DOHH2 (cell line): ENCODE results near the gene MRPL12.

Source experiments
- EZH2phosphoT487 ChIP-seq: fragments of 200-600 bp; sonication (generic); IDR thresholded peaks from 2 replicates; pipeline ENCODE4 v1.6.1; 2017; ENCODE audit warnings: borderline replicate concordance, mild to moderate bottlenecking, antibody characterized with exemption, low read length, moderate library complexity, mixed read lengths
- TF ChIP-seq, protein P1 (sequence below): fragments of 200-600 bp; sonication (generic); IDR thresholded peaks from one replicate; pipeline ENCODE4 v1.5.1; 2014; ENCODE audit warnings: antibody characterized with exemption, mild to moderate bottlenecking, low read depth, low read length; ENCODE audit not compliant: poor library complexity, severe bottlenecking

DNA sequence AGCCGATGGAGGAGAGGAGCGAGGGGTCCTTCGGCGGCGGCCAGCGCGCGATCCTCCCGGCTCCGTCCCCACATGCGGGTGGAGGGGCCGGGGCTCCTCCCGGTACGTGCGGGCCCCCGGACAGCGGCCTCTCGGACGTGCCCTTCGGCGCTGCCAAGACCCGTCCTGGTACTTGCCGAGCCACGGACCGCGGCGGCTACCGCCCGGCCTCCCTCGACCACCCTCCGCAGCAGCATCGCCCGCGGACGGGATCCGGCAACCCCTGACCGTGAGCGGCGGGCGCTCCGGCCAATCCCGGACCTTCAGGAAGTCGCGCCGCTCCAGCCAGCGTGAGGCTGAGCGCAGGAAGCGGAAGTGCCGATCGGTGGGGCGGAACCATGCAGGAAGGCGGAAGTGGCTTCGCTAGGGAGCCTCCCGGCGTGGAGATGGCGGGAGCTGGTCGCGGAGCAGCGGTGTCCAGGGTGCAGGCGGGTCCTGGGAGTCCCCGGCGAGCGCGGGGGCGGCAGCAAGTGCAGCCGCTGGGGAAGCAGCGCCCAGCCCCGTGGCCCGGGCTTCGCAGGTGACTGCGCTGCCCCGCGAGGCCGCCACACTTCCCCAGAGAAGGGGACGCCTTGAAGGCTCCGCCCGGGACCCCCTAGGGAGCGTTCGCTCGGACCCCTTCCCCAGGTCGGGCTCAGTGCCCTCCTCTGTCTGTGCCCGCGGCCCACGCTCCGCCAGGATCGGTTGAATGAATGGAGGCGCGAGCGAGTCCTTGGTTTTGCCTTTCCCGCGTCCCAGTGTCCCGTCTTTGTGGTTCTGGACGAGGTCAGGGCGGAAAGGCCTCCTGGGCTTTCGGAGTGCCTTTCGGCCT is 36.6 kb upstream of the MRPL12 start, which contains the start of the genes CCDC137 and OXLD1:
- TF ChIP-seq, protein P1, sequence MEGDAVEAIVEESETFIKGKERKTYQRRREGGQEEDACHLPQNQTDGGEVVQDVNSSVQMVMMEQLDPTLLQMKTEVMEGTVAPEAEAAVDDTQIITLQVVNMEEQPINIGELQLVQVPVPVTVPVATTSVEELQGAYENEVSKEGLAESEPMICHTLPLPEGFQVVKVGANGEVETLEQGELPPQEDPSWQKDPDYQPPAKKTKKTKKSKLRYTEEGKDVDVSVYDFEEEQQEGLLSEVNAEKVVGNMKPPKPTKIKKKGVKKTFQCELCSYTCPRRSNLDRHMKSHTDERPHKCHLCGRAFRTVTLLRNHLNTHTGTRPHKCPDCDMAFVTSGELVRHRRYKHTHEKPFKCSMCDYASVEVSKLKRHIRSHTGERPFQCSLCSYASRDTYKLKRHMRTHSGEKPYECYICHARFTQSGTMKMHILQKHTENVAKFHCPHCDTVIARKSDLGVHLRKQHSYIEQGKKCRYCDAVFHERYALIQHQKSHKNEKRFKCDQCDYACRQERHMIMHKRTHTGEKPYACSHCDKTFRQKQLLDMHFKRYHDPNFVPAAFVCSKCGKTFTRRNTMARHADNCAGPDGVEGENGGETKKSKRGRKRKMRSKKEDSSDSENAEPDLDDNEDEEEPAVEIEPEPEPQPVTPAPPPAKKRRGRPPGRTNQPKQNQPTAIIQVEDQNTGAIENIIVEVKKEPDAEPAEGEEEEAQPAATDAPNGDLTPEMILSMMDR, result no peak
- no peak for TF ChIP-seq EZH2phosphoT487
